Activated T-helper 1 cell treated with Interleukin-2 at 50 U/mL for 16 hours (primary cell): ENCODE results near the gene DLGAP1.
A peak's percentile ranks its signal among the peaks of the same experiment; 100 is the strongest.
"Not testable (repeated sequence)": the region's sequence is repeated elsewhere in the genome, so short reads cannot be mapped to it uniquely, and the experiment has no call there.

Experiments
- DNase-seq: peaks from one replicate; pipeline ENCODE4 v3.0.0-alpha.2; 2020; ENCODE audit warnings: low read depth

Gene DLGAP1

GRCh38 chr18:3653851-3654441 lies 801.2 kb downstream of the DLGAP1 start:
- DNase-seq: no peak

DNA sequence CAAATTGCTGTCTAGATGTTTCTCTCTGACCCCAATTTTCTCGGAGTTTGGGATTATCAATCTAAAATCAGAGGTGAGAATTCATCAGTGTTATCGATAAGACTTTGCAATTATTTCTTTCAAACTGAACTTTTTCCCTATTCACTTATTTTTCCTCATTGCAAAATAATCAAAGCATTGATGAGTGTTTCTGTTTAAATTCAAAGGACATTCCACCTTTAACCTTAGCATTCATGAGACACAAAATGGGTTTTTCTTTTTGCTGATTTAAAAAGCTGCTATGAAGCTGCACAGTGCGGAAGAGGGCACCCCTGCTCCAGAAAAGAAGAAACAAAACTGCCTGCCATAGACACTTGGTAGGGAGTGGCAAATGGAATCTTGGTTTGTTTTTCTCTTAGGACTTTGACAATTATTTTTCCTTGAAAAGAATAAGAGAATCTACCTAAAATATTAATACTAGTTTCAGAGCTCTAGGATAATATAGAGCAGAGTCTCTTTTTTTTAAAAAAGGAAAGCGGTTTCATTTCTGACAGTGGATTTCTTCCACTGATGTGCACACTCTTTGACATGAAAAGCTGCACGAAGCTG lies 801.8 kb downstream of the DLGAP1 start:
- DNase-seq: no peak

GRCh38 chr18:3652380-3653262 lies 802.5 kb downstream of the DLGAP1 start:
- no peak for DNase-seq

DNA sequence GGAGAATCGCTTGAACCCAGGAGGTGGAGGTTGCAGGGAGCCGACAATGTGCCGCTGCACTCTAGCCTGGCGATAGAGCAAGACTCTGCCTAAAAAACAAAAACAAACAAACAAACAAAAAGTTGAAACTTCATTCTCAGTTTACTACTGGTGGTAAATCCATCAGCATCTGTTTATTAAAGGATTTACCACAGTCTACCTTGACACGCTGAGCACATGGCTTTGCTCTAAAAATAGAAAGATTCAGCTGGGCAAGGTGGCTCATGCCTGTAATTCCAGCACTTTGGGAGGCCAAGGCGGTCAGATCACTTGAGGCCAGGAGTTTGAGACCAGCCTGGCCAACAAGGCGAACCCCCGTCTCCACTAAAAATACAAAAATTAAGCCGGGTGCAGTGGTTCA lies 803.8 kb downstream of the DLGAP1 start:
- DNase-seq: no peak

GRCh38 chr18:3650521-3651042 lies 804.5 kb downstream of the DLGAP1 start:
- DNase-seq: not testable (repeated sequence)

DNA sequence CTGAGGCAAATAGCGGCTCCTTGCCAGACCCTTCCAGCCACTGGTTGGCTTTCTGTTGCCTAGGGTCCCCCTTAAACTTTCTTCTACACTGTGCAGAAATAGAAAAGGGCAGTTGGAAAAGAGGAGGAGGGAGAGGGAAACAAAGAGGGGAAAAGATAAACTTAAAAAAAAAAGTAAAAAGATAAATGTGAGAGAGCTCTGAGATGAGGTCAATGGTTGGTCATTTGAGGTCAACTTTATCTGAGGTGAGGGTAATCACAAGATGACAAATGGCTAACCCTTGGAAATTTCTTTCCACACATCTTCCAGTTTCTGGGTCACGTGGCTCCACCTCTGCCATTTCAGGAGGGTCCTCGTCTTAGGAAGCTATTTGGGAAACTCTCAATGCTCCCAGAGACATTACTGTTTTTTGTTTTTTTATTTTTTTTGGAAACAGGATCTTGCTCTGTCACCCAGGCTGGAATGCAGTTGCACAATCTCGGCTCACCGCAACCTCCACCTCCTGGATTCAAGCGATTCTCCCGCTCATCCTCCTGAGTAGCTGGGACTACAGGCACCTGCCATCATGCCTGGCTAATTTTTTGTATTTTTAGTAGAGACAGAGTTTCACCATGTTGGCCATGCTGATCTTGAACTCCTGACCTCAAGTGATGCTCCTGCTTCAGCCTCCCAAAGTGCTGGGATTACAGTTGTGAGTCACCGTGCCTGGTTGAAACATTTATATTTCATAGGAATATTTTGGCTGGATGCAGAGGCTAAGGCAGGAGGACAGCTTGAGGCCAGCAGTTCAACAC lies 805.3 kb downstream of the DLGAP1 start:
- DNase-seq: no peak

- DNase-seq: no peak
Measured at GRCh38 chr18:3649135-3649632, 805.9 kb downstream of the DLGAP1 start.

DNA sequence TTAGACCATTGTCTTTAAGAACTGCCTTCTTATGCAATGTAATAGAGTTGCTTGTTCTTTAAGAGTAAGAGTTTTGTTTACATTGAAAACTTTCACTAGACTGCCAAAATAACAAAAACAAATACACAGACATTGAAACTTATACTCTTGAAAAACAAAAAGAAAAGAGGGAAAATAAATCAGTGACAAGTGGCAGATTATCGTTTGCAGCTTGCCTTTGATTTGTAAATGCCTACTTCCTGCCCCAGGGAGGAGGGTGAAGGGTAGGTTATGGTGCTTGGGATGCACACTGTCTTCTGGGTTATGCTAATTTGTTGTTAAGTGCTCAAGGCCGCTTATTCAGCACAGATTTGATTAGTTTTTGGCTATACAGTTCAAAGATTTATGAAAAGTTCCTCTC lies 806.5 kb downstream of the DLGAP1 start:
- no peak for DNase-seq

DNA sequence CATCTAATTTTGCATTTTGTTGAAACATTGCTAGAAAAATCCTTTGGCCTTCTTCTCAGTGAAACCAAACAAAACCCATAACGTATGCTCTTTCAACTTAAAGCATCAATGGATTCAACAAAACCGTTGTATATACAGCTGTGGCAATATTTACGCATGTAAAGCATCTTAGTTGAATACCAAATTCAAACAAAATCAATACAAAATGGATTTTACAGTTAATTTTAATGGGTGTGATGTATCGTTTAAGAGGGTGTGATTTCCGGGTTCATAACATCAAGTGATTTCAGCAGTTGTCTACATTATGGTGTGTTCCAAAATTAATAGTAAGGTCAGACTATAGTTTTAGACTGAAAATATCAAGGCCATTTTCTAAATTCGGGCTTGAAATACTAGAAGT lies 806.9 kb downstream of the DLGAP1 start:
- no peak for DNase-seq

DNA sequence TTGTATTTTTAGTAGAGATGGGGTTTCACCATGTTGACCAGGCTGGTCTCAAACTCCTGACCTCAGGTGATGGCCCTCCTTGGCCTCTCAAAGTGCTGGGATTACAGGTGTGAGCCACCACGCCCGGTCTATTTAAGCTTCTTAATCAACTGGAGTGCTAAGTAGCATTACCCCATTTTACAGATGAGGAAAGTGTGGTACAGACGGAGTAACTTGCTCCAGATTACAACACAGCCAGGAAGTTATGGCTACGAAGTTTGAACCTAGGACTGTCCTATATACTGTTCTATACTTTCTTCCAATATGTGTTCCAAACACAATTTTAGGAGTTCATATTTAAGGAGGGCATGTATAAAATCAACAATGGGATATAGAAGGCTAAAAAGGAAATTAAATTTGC lies 807.5 kb downstream of the DLGAP1 start:
- no peak for DNase-seq

DNA sequence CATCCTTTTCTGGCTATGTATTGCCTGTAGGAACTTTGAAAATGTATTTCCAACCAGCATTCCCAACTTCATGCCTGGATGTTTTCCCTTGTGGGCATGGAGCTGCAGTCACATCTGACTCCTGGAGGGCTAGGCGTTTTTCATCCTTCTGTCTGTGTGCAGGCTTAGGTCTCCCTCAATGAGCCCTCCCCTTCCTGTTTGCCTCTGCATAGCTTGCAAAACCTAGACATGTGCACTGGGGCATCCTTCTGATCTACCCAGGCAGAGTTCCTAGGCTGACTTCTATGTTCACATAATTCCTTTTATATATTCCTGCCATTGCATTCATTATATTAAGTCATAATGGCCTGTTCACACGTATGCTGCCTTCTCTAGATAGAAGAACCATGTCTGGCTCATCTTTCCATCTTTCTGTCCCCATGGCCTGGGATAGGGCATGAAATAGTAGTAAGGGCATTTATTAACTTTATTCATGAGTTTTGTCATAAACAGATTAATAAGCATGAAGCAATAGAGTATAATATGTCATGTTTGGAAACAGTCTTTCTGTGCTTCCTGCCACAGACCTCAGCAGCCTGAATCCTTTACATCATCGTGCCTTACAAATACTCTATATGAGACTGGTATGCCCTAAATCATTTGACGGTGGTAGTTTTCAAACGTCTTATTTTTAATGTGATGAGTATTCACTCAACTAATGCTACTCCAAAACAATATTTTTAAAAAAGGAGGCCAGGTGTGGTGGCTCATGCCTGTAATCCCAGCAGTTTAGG lies 809.5 kb downstream of the DLGAP1 start:
- DNase-seq: no peak

GRCh38 chr18:3634250-3634939 lies 820.7 kb downstream of the DLGAP1 start:
- no peak for DNase-seq

GRCh38 chr18:3631887-3632286 lies 823.2 kb downstream of the DLGAP1 start:
- DNase-seq: no peak

DNA sequence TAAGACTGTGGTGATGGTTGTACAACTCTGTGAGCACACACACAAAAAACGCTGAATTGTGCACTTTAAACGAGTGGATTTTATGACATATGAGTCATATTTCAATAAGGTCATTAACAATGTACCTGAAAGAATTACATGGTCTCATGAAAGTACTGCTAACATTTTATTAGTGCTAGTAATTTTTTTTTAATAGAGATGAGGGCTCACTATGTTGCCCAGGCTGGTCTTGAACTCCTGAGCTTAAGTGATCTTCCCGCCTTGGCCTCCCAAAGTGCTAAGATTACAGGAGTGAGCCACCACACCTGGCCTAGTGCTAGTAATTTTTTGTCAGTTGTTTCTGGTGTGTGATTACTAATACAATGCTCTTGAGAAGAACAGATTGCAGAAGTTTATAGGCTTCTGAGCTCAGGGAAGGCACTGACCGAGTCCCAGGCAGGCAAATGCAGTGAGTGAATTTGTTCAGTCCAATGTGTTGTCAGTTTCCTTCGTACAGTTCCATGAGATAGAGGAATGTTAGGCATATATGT lies 828.1 kb downstream of the DLGAP1 start:
- DNase-seq: no peak

- no peak for DNase-seq
Measured at GRCh38 chr18:3625742-3626091, 829.4 kb downstream of the DLGAP1 start.

DNA sequence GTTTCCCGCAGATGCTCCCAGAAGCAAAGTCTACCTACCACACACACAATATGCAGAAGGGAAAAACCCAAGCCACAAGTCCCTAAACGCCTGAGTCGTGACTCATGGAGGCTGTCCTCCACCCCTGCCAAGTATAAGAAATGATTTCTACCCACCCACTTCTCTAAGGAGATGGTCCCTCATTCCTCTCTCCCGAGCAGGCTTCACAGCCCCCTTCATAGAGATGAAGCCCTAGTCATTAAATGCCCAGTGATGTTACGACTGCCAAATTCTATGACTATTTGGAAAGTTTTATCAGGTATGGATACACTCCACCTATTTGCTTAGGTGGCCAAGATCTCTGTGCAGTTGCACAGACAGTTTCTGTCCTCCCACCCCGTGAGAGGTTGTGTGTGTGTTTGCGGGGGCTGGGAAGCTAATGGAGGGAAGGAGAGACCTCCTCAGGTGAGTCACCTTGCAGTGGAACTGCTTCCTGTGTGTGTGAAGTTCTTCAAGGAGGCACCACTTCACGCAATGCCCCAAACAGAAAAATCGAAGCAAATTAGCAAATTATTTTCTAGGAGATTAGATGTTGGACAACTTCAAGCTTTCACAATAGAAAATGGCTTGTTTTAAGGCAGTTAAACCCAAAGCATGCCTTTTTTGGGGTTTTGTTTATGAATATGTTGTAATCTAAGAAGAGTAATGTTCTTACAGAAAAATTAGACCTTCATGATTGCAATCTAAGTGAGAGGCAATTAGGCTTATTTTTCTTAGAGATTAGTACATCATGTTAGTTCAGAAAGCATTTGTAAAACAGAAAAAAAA lies 830.0 kb downstream of the DLGAP1 start:
- peak; percentile 22 for DNase-seq

- no peak for DNase-seq
Measured at GRCh38 chr18:3624546-3624934, 830.6 kb downstream of the DLGAP1 start.

DNA sequence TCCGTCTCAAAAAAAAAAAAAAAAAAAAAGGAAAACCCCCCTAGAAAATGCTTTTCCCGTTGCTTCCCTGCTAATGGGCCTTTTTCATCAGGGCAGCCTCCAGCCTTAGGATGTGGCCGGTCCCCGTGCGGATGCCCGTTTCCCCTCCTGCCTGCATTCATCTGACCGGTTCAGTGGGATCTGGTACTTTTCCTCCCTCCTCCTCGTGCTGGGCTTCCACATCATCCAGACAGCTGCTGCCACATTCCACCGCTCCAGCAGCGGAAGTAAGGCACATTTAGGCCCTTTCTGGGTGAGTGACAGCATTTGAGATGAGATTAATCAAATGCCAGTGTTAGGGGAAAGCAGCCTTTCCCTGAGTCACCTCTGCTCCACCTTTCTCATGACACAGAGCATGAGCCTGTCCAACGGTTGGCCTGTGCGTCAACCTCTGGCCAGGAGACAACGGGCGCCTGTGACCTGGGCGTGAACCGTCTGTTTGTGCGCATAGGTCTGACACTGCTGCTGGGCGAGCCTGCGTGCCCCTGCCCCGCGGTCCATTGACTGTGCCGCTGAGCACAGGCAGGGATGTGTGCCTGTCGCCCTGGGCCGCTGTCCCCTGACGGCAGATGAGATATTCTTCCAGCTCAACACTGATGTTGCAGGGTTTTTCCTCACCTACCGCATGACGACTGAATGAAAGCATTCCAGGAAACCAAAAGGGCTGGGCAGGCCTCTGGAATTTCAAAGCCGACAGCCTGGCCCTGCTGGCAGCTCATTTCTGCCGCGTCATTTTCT lies 831.1 kb downstream of the DLGAP1 start:
- DNase-seq: no peak
